ENCODE data around the gene SELENOI. TPM values are rescaled to one million over a fixed set of nuclear protein-coding genes. Genes with fewer than 3 reads are reported as not detected.

Gene SELENOI
- total and polyA plus RNA-seq, 2 of the 4 experiments (the other 2 are of a cell fraction) = 5.1 to 25.1 TPM

GRCh38 chr2:26333293-26333692 is 12.7 kb upstream of the SELENOI start:
- Histone ChIP-seq H2AFZ (replicated peaks; ENCODE audit: low read length, poor library complexity) (no peak overlapping the region), H3K4me3 (ENCODE audit: insufficient read depth, low read depth, low read length) (no peak overlapping the region), H3K4ac (ENCODE audit: low read depth, low read length) (no peak overlapping the region), H4K91ac (ENCODE audit: insufficient read depth, low read depth, low read length) (no peak overlapping the region), H3K14ac (replicated peaks; ENCODE audit: low read depth, low read length) (no peak overlapping the region), H4K8ac (ENCODE audit: low read depth in 2 of 2, low read length in 2 of 2) (no peak overlapping the region), H3K9ac (ENCODE audit: low read depth, low read length) (no peak overlapping the region), H3K27ac (ENCODE audit: insufficient read depth, low read length) (no peak overlapping the region), H3K36me3 (ENCODE audit: control insufficient read depth, insufficient read depth, low read length) (no peaks in the 10 kb centered on the region), H3K9me1 (ENCODE audit: insufficient read depth, low read length) (no peaks in the 10 kb centered on the region), H2AK5ac (ENCODE audit: low read depth, low read length) (no peak overlapping the region), H3K56ac (ENCODE audit: extremely low read depth, insufficient read depth, low read length) (no peak overlapping the region), H3K4me1 (ENCODE audit: control insufficient read depth, insufficient read depth, low read length) (no peaks in the 10 kb centered on the region), H3K9me3 (ENCODE audit: control insufficient read depth, insufficient read depth, low read length) (no peaks in the 10 kb centered on the region), H4K5ac (ENCODE audit: low read depth, low read length) (no peak overlapping the region), H3K27me3 (ENCODE audit: control insufficient read depth, insufficient read depth, low read length) (peaks cover 11% of the 10 kb centered on the region), H3K18ac (ENCODE audit: low read depth, low read length) (no peak overlapping the region), H3K23ac (ENCODE audit: low read depth, low read length) (no peak overlapping the region; the same call in 1 of the 2 replicates), H2AK9ac (replicated peaks; ENCODE audit: low read depth, low read length, poor library complexity) (no peak overlapping the region), H2BK15ac (ENCODE audit: low read depth, low read length) (no peak overlapping the region), H2BK20ac (ENCODE audit: low read depth, low read length) (no peak overlapping the region), H3K79me1 (ENCODE audit: low read depth in 1 of 2, low read length in 2 of 2) (no peaks in the 10 kb centered on the region), H2BK5ac (ENCODE audit: low read depth, low read length, poor library complexity, severe bottlenecking) (no peak overlapping the region), H4K20me1 (ENCODE audit: insufficient read depth, low read length) (no peaks in the 10 kb centered on the region), H2BK120ac (ENCODE audit: low read depth, low read length) (no peak overlapping the region), H3K4me2 (ENCODE audit: low read depth, low read length) (no peak overlapping the region)
- ChIA-PET CTCF (no interaction called here), POLR2A (ENCODE audit: unreplicated experiment) (no interaction called here)
- dilution Hi-C loops (cut with HindIII; ENCODE audit: low sequenced_read_pairs, unreplicated experiment) (no loop called here), in situ Hi-C loops (cut with MboI; ENCODE audit: low sequenced_read_pairs) (loop anchor here (25.0 kb wide), 1 partner anchor 371 kb away; no protein-coding TSS in a partner anchor), intact Hi-C loops (cut with micrococcal nuclease) (no loop called here)
- no peak for TF ChIP-seq RAD21 (IDR thresholded peaks at IDR 0.05; ENCODE audit: low read length)
- ATAC-seq (ENCODE audit: low read depth) (no peak), DNase-seq (no peak)
- WGBS, 2 experiments (ENCODE audit: extremely low coverage in 2 of 2, insufficient read length in 1 of 2) = no CpG with 5 or more reads among the region's 2 CpGs
- no TSS peak for BruUV-seq (replicated peaks)
